Hematopoietic multipotent progenitor cell treated with erythropoietin and hydrocortisone succinate and interleukin-3 and kit ligand, for 6 days (in vitro differentiated cells): Measurements from ENCODE around the gene PRSS3.
"Not testable (repeated sequence)": the region's sequence is repeated elsewhere in the genome, so short reads cannot be mapped to it uniquely, and the experiment has no call there.

Source experiments
- DNase-seq: peaks from one replicate; pipeline ENCODE4 v3.0.0-alpha.2; 2015

The PRSS3 gene

GRCh38 chr9:33787839-33788238, 7.5 kb upstream of the PRSS3 start:
- no peak for DNase-seq

- DNase-seq = not testable (repeated sequence)
Measured at GRCh38 chr9:33789429-33789828, 5.9 kb upstream of the PRSS3 start.

GRCh38 chr9:33791117-33791516, 4.2 kb upstream of the PRSS3 start:
- peak; percentile 40 for DNase-seq

- DNase-seq = not testable (repeated sequence)
Measured at GRCh38 chr9:33793496-33793895, 1.9 kb upstream of the PRSS3 start.

GRCh38 chr9:33794560-33794959, 801 bp upstream of the PRSS3 start:
- DNase-seq = no peak

GRCh38 chr9:33795819-33796218, 458 bp downstream of the PRSS3 start:
- no peak for DNase-seq

GRCh38 chr9:33796679-33797078, 1.3 kb downstream of the PRSS3 start:
- DNase-seq = not testable (repeated sequence)

GRCh38 chr9:33797837-33798236, 2.5 kb downstream of the PRSS3 start:
- no peak for DNase-seq

- no peak for DNase-seq
Measured at GRCh38 chr9:33798545-33798944, 3.2 kb downstream of the PRSS3 start.

GRCh38 chr9:33799928-33800704, 4.8 kb downstream of the PRSS3 start:
- DNase-seq = no peak

GRCh38 chr9:33800886-33801285, 5.5 kb downstream of the PRSS3 start:
- DNase-seq = no peak

GRCh38 chr9:33801943-33802500, 6.7 kb downstream of the PRSS3 start:
- not testable (repeated sequence) for DNase-seq

- DNase-seq = not testable (repeated sequence)
Measured at GRCh38 chr9:33804196-33804595, 8.8 kb downstream of the PRSS3 start.

GRCh38 chr9:33807156-33807555, 11.8 kb downstream of the PRSS3 start:
- DNase-seq = not testable (repeated sequence)

GRCh38 chr9:33808979-33809322, 13.6 kb downstream of the PRSS3 start:
- not testable (repeated sequence) for DNase-seq

- DNase-seq = no peak
Measured at GRCh38 chr9:33809506-33809905, 14.1 kb downstream of the PRSS3 start.

- peak; percentile 82 for DNase-seq
Measured at GRCh38 chr9:33813712-33814641, 18.6 kb downstream of the PRSS3 start.

GRCh38 chr9:33815781-33816180, 20.4 kb downstream of the PRSS3 start:
- no peak for DNase-seq

GRCh38 chr9:33816327-33817252, 21.2 kb downstream of the PRSS3 start, which contains the start of gene UBE2R2:
UBE2R2 (plus strand) TSS chr9:33817160; CDS start chr9:33817758, 598 bp downstream.
- peak; percentile 95 for DNase-seq

GRCh38 chr9:33817327-33818166, 22.2 kb downstream of the PRSS3 start:
- DNase-seq = peak; percentile 75

GRCh38 chr9:33818167-33818846, 22.9 kb downstream of the PRSS3 start:
- DNase-seq = peak; percentile 34
